ENCODE results near the gene TRAFD1. TPM values are rescaled to one million over a fixed set of nuclear protein-coding genes. Genes with fewer than 3 reads are reported as not detected.

TRAFD1 gene
- polyA plus RNA-seq, 1 donor from 2014 or later, result 75.6 TPM

GRCh38 chr12:112140728-112141127, 15.4 kb downstream of the TRAFD1 start:
- H3K9me2 ChIP-seq (ENCODE audit: insufficient read depth, low read length), result no peaks in the 10 kb centered on the region
- H3K4me2 ChIP-seq (ENCODE audit: low read length), result no peak overlapping the region
- H3K27ac ChIP-seq (ENCODE audit: low read length), result no peak overlapping the region
- H3K9me3 ChIP-seq (ENCODE audit: low read length), result no peaks in the 10 kb centered on the region
- H2AFZ ChIP-seq (ENCODE audit: low read depth, low read length), result no peak overlapping the region
- TF ChIP-seq POLR2AphosphoS5 (IDR thresholded peaks at IDR 0.05) (no peak), RAD21 (conservative IDR thresholded peaks at IDR 0.05) (no peak), TAF1 (IDR thresholded peaks at IDR 0.05; ENCODE audit: low read depth) (no peak), EZH2 (IDR thresholded peaks at IDR 0.05; ENCODE audit: borderline replicate concordance, insufficient read depth, low read length, poor library complexity, severe bottlenecking) (no peak), EP300 (conservative IDR thresholded peaks at IDR 0.05; ENCODE audit: poor library complexity, severe bottlenecking) (no peak), MXI1 (conservative IDR thresholded peaks at IDR 0.05; ENCODE audit: poor library complexity, severe bottlenecking) (no peak), SMC3 (conservative IDR thresholded peaks at IDR 0.05; ENCODE audit: poor library complexity) (no peak), REST (IDR thresholded peaks at IDR 0.05; ENCODE audit: borderline replicate concordance) (no peak)
- TF ChIP-seq, protein P1, sequence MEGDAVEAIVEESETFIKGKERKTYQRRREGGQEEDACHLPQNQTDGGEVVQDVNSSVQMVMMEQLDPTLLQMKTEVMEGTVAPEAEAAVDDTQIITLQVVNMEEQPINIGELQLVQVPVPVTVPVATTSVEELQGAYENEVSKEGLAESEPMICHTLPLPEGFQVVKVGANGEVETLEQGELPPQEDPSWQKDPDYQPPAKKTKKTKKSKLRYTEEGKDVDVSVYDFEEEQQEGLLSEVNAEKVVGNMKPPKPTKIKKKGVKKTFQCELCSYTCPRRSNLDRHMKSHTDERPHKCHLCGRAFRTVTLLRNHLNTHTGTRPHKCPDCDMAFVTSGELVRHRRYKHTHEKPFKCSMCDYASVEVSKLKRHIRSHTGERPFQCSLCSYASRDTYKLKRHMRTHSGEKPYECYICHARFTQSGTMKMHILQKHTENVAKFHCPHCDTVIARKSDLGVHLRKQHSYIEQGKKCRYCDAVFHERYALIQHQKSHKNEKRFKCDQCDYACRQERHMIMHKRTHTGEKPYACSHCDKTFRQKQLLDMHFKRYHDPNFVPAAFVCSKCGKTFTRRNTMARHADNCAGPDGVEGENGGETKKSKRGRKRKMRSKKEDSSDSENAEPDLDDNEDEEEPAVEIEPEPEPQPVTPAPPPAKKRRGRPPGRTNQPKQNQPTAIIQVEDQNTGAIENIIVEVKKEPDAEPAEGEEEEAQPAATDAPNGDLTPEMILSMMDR (IDR thresholded peaks at IDR 0.05; ENCODE audit: poor library complexity, severe bottlenecking), result no peak
- no peaks in the 10 kb centered on the region for H3K36me3 ChIP-seq (ENCODE audit: insufficient read depth, low read length)
- no peaks in the 10 kb centered on the region for H3F3A ChIP-seq (ENCODE audit: insufficient read depth, low read length, poor library complexity, severe bottlenecking)
- no peaks in the 10 kb centered on the region for H3K27me3 ChIP-seq (ENCODE audit: insufficient read depth, low read depth, low read length)
- no peaks in the 10 kb centered on the region for H3K79me2 ChIP-seq (replicated peaks; ENCODE audit: insufficient read depth, low read length)
- H3K4me3 ChIP-seq (ENCODE audit: low read length), result no peak overlapping the region
- no peaks in the 10 kb centered on the region for H4K20me1 ChIP-seq (ENCODE audit: insufficient read depth)
- no peak overlapping the region for H3K9ac ChIP-seq (ENCODE audit: low read length)

GRCh38 chr12:112146123-112146522, 20.8 kb downstream of the TRAFD1 start:
- H3K9ac ChIP-seq (ENCODE audit: low read length), result no peak overlapping the region
- H4K20me1 ChIP-seq (ENCODE audit: insufficient read depth), result no peaks in the 10 kb centered on the region
- no peaks in the 10 kb centered on the region for H3K9me2 ChIP-seq (ENCODE audit: insufficient read depth, low read length)
- no peaks in the 10 kb centered on the region for H3F3A ChIP-seq (ENCODE audit: insufficient read depth, low read length, poor library complexity, severe bottlenecking)
- no peak overlapping the region for H2AFZ ChIP-seq (ENCODE audit: low read depth, low read length)
- TF ChIP-seq SMC3 (conservative IDR thresholded peaks at IDR 0.05; ENCODE audit: poor library complexity) (no peak), EP300 (conservative IDR thresholded peaks at IDR 0.05; ENCODE audit: poor library complexity, severe bottlenecking) (no peak), EZH2 (IDR thresholded peaks at IDR 0.05; ENCODE audit: borderline replicate concordance, insufficient read depth, low read length, poor library complexity, severe bottlenecking) (no peak), TAF1 (IDR thresholded peaks at IDR 0.05; ENCODE audit: low read depth) (no peak), REST (IDR thresholded peaks at IDR 0.05; ENCODE audit: borderline replicate concordance) (no peak)
- H3K79me2 ChIP-seq (replicated peaks; ENCODE audit: insufficient read depth, low read length), result no peaks in the 10 kb centered on the region
- no peak overlapping the region for H3K4me2 ChIP-seq (ENCODE audit: low read length)
- no peaks in the 10 kb centered on the region for H3K9me3 ChIP-seq (ENCODE audit: low read length)
- H3K27ac ChIP-seq (ENCODE audit: low read length), result no peak overlapping the region
- H3K27me3 ChIP-seq (ENCODE audit: insufficient read depth, low read depth, low read length), result no peaks in the 10 kb centered on the region
- peaks cover 7% of the 10 kb centered on the region for H3K36me3 ChIP-seq (ENCODE audit: insufficient read depth, low read length)
- no peak overlapping the region for H3K4me3 ChIP-seq (ENCODE audit: low read length)
